Tibial artery (tissue), 4 donors: ENCODE results near the gene PBX1.
A peak's percentile ranks its signal among the peaks of the same experiment; 100 is the strongest.

Source experiments
- DNase-seq, 2 donors: peaks; one replicate each; pipeline ENCODE4 v3.0.0-alpha.2; 2019
- H3K27ac ChIP-seq, 2 donors: fragments of 200-600 bp; sonication (generic) in 1 of 2; 1 replicate in 1 of 2; 2 replicates in 1 of 2; pipeline ENCODE4 v1.5.1; 2018 to 2019; ENCODE audit warnings: mild to moderate bottlenecking in 1 of 2
- H3K27me3 ChIP-seq, 2 donors: fragments of 200-600 bp; sonication (generic) in 1 of 2; one replicate each; pipeline versions ENCODE4 v1.5.1 to v1.6.0; 2016 to 2019
- H3K36me3 ChIP-seq, 3 donors: fragments of 200-600 bp; sonication (generic) in 2 of 3; one replicate each; pipeline ENCODE4 v1.5.1; 2016 to 2019; ENCODE audit warnings: mild to moderate bottlenecking in 2 of 3
- H3K4me1 ChIP-seq, 4 donors: fragments of 200-600 bp; sonication (generic) in 2 of 4; 1 replicate in 3 of 4; 2 replicates in 1 of 4; pipeline ENCODE4 v1.5.1; 2016 to 2019
- H3K4me3 ChIP-seq, 2 donors: fragments of 200-600 bp; sonication (generic) in 1 of 2; 1 replicate in 1 of 2; 2 replicates in 1 of 2; pipeline ENCODE4 v1.5.1; 2018 to 2019; ENCODE audit warnings: mild to moderate bottlenecking in 2 of 2
- H3K9me3 ChIP-seq, 3 donors: fragments of 200-600 bp; sonication (generic) in 1 of 3; one replicate each; pipeline ENCODE4 v1.5.1; 2016 to 2019
- CTCF ChIP-seq, 2 experiments: fragments of 200-600 bp in 1 of 2; fragments of 450-650 bp in 1 of 2; IDR thresholded peaks; one replicate each; pipeline ENCODE4 v1.5.1; 2017 to 2019; ENCODE audit warnings: antibody characterized with exemption in 2 of 2, mild to moderate bottlenecking in 1 of 2, moderate library complexity in 1 of 2
- intact Hi-C: fragments of 100-400 bp; cut with DNase I; formaldehyde crosslinking; loops from one replicate; pipeline ENCODE4 v1.15.0; 2023; ENCODE audit warnings: low total_unique reads

Gene PBX1

GRCh38 chr1:164823486-164824279 lies 264.7 kb downstream of the PBX1 start:
- Histone ChIP-seq H3K4me3 (no peak overlapping the region), H3K4me1 (peaks cover 0 to 18% (median 10%) of the 10 kb centered on the region in 4 donors), H3K27ac (peak overlapping the region; percentile 10 to 41), H3K27me3 (no peaks in the 10 kb centered on the region), H3K9me3 (no peaks in the 10 kb centered on the region), H3K36me3 (peaks cover 6 to 40% (median 32%) of the 10 kb centered on the region in 3 donors)
- intact Hi-C loops = no loop called here
- TF ChIP-seq CTCF (IDR thresholded peaks at IDR 0.05) = no peak
- DNase-seq = no peak

- intact Hi-C loops = no loop called here
- peak overlapping the region; percentile 10 to 41 for H3K27ac ChIP-seq
These were observed 265.6 kb downstream of the PBX1 start for GRCh38 chr1:164824542-164824941.

GRCh38 chr1:164830628-164831027 lies 271.6 kb downstream of the PBX1 start:
- H3K36me3 ChIP-seq = peaks cover 0 to 4% (median 0%) of the 10 kb centered on the region in 3 donors
- H3K9me3 ChIP-seq = no peaks in the 10 kb centered on the region
- H3K27me3 ChIP-seq = no peaks in the 10 kb centered on the region
- intact Hi-C loops = no loop called here
- no peak for TF ChIP-seq CTCF (IDR thresholded peaks at IDR 0.05)
- H3K27ac ChIP-seq = no peak overlapping the region
- H3K4me3 ChIP-seq = no peak overlapping the region
- DNase-seq = no peak
- no peaks in the 10 kb centered on the region for H3K4me1 ChIP-seq

More at GRCh38 chr1:164824542-164824941, 265.6 kb downstream of the PBX1 start:
- Histone ChIP-seq H3K4me3 (no peak overlapping the region), H3K27me3 (no peaks in the 10 kb centered on the region), H3K4me1 (peaks cover 0 to 18% (median 10%) of the 10 kb centered on the region in 4 donors), H3K36me3 (peaks cover 9 to 40% (median 32%) of the 10 kb centered on the region in 3 donors), H3K9me3 (no peaks in the 10 kb centered on the region)
- TF ChIP-seq CTCF (IDR thresholded peaks at IDR 0.05) = no peak
- no peak for DNase-seq

- intact Hi-C loops = no loop called here
- Histone ChIP-seq H3K27ac (no peak overlapping the region), H3K4me3 (no peak overlapping the region), H3K36me3 (peaks cover 0 to 29% (median 14%) of the 10 kb centered on the region in 3 donors), H3K4me1 (no peaks in the 10 kb centered on the region), H3K9me3 (no peaks in the 10 kb centered on the region), H3K27me3 (no peaks in the 10 kb centered on the region)
- no peak for TF ChIP-seq CTCF (IDR thresholded peaks at IDR 0.05)
- DNase-seq = no peak
These were observed 275.7 kb downstream of the PBX1 start for GRCh38 chr1:164834641-164835040.

GRCh38 chr1:164836614-164837018 lies 277.6 kb downstream of the PBX1 start:
- TF ChIP-seq CTCF (IDR thresholded peaks at IDR 0.05) = no peak
- Histone ChIP-seq H3K9me3 (no peaks in the 10 kb centered on the region), H3K36me3 (peaks cover 0 to 37% (median 14%) of the 10 kb centered on the region in 3 donors), H3K4me3 (no peak overlapping the region), H3K27ac (no peak overlapping the region), H3K4me1 (no peaks in the 10 kb centered on the region), H3K27me3 (no peaks in the 10 kb centered on the region)
- intact Hi-C loops = no loop called here
- no peak for DNase-seq
